Pancreas (tissue), 10 donors: ENCODE results near the gene UBE2S. TPM values are rescaled to one million over a fixed set of nuclear protein-coding genes. Genes with fewer than 3 reads are reported as not detected.

Experiments
- ATAC-seq, 4 donors: fragments of 200-7000 bp; cut with Tn5 transposase; one replicate each; pipeline versions ENCODE4 v1.8.0 to v1.9.1; 2020; ENCODE audit warnings: mild to moderate bottlenecking in 4 of 4, moderate library complexity in 4 of 4
- DNase-seq, 6 donors: peaks; one replicate each; pipeline ENCODE4 v3.0.0-alpha.2; 2020
- FAIRE-seq: peaks from 2 replicates; lab custom pipeline; 2012; peaks lifted over from hg19 to GRCh38; lab: Jason Lieb, UNC
- H3K27ac ChIP-seq, 4 donors: fragments of 200-600 bp; sonication (generic); 1 replicate in 3 of 4; 2 replicates in 1 of 4; pipeline versions ENCODE4 v1.5.0 to v1.8.0; 2020
- H3K27me3 ChIP-seq, 4 donors: fragments of 200-600 bp; one replicate each; pipeline ENCODE4 v1.8.0; 2021
- H3K36me3 ChIP-seq, 3 donors: fragments of 200-600 bp; sonication (generic) in 1 of 3; one replicate each; pipeline versions ENCODE4 v1.5.0 to v1.8.0; 2020 to 2021
- H3K4me1 ChIP-seq, 3 donors: fragments of 200-600 bp; one replicate each; pipeline ENCODE4 v1.8.0; 2021
- H3K4me3 ChIP-seq, 4 donors: fragments of 200-600 bp; sonication (generic) in 2 of 4; one replicate each; pipeline versions ENCODE4 v1.5.0 to v1.8.0; 2020 to 2021
- H3K9me3 ChIP-seq, 4 donors: fragments of 200-600 bp; one replicate each; pipeline ENCODE4 v1.8.0; 2021
- WGBS, 2 donors: extraction: QIAGEN DNeasy Blood & Tissue Kit; methylation state at CpG; one replicate each; pipeline ENCODE4 v1.1.7; 2013; 5-methylcytosine and 5-hydroxymethylcytosine counted together
- intact Hi-C, 3 donors: fragments of 100-400 bp; cut with DNase I; formaldehyde crosslinking; loops; one replicate each; pipeline versions ENCODE4 v1.11.1 to v1.14.2; 2022
- polyA plus RNA-seq, 2 donors: library from polyadenylated mRNA; stranded (reverse); fragments of 200-250 nt; gene quantifications; one replicate each; pipeline ENCODE4 v1.2.3, GENCODE V29; 2013
- total RNA-seq, 6 donors: library from RNA; stranded (reverse); fragmentation: NEBNext Ultra II Directional in 4 of 6; extraction: Animal tissue kit (Norgen Biotek cat#: 25700) in 4 of 6; gene quantifications; one replicate each; pipeline versions ENCODE4 v1.2.1 to v1.2.4, GENCODE V29; 2021 to 2023
- TF ChIP-seq, protein P1 (sequence below), 4 donors: fragments of 200-600 bp; sonication (generic) in 3 of 4; IDR thresholded peaks; one replicate each; pipeline versions ENCODE4 v1.5.0 to v1.8.0; 2021; ENCODE audit warnings: antibody characterized with exemption in 4 of 4
- donor health status: healthy with polysubstance abuse.
- donor health status: DM: no; HTN: no; CAD: no; lungs with moderate emphysema.
- donor health status: DM: no; HTN: no; CAD: no.
- donor health status: control.
- donor health status: control.
- donor health status: Bipolar disorder and iron deficiency.
- donor health status: DM: yes; HTN: yes; CAD: no.
- donor health status: DM: no; HTN: no; CAD: no.
- donor health status: DM: no; HTN: no; CAD: no.
- donor health status: DM: yes; HTN: yes; CAD: no.

UBE2S gene
- total and polyA plus RNA-seq, 8 donors = 2.0 to 7.3 (median 4.4) TPM

- WGBS, 2 donors = 79% methylated on average over 11 of the region's 11 CpGs
- no peak overlapping the region for H3K4me3 ChIP-seq
- no peaks in the 10 kb centered on the region for H3K9me3 ChIP-seq
- H3K4me1 ChIP-seq = peaks cover 0 to 6% (median 0%) of the 10 kb centered on the region in 3 donors
- DNase-seq (no peak), ATAC-seq (no peak), FAIRE-seq (no peak)
- TF ChIP-seq, protein P1, sequence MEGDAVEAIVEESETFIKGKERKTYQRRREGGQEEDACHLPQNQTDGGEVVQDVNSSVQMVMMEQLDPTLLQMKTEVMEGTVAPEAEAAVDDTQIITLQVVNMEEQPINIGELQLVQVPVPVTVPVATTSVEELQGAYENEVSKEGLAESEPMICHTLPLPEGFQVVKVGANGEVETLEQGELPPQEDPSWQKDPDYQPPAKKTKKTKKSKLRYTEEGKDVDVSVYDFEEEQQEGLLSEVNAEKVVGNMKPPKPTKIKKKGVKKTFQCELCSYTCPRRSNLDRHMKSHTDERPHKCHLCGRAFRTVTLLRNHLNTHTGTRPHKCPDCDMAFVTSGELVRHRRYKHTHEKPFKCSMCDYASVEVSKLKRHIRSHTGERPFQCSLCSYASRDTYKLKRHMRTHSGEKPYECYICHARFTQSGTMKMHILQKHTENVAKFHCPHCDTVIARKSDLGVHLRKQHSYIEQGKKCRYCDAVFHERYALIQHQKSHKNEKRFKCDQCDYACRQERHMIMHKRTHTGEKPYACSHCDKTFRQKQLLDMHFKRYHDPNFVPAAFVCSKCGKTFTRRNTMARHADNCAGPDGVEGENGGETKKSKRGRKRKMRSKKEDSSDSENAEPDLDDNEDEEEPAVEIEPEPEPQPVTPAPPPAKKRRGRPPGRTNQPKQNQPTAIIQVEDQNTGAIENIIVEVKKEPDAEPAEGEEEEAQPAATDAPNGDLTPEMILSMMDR (IDR thresholded peaks at IDR 0.05) = no peak
- no peaks in the 10 kb centered on the region for H3K36me3 ChIP-seq
- intact Hi-C loops = loop anchor here in 1 of 3 donors (10.0 kb wide), 1 partner anchor 74 kb away; no protein-coding TSS in a partner anchor
- no peak overlapping the region for H3K27ac ChIP-seq
- no peaks in the 10 kb centered on the region for H3K27me3 ChIP-seq
Measured at GRCh38 chr19:55379174-55379573, 28.4 kb downstream of the UBE2S start.

DNA sequence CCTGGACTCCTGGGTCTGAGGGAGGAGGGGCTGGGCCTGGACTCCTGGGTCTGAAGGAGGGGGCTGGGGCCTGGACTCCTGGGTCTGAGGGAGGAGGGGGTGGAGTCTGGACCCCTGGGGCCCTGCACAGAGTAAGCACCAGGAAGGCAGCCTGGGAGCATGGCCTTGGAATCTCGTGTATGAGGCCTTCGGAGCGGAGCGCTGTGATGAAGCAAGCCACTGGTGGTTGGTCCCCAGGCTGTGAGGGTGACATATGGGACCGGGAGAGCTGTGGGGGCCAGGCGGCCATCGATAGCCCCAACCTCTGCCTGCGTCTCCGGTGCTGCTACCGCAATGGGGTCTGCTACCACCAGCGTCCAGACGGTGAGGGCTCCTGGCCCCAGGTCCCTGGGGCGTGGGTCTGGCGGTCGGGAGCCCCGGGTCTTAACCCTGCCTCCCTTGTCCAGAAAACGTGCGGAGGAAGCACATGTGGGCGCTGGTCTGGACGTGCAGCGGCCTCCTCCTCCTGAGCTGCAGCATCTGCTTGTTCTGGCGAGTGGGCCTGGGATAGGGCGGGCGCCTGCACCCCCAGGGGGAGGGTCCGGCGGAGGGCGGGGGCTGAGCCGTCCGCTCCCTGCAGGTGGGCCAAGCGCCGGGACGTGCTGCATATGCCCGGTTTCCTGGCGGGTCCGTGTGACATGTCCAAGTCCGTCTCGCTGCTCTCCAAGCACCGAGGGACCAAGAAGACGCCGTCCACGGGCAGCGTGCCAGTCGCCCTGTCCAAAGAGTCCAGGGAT, 30.0 kb downstream of the UBE2S start:
- H3K9me3 ChIP-seq = no peaks in the 10 kb centered on the region
- H3K27me3 ChIP-seq = no peaks in the 10 kb centered on the region
- WGBS, 2 donors = 24 to 30% methylated on average over 35 to 43 of the region's 43 CpGs
- ATAC-seq = peak in 1 of 4 donors; percentile 4
- intact Hi-C loops = loop anchor here in 1 of 3 donors (10.0 kb wide), 1 partner anchor 73 kb away; no protein-coding TSS in a partner anchor
- DNase-seq = peak in 1 of 6 donors; percentile 81
- H3K4me1 ChIP-seq = no peaks in the 10 kb centered on the region
- H3K36me3 ChIP-seq = no peaks in the 10 kb centered on the region
- no peak overlapping the region for H3K27ac ChIP-seq
- no peak for FAIRE-seq
- H3K4me3 ChIP-seq = no peak overlapping the region
- TF ChIP-seq, protein P1 (IDR thresholded peaks at IDR 0.05) = no peak

DNA sequence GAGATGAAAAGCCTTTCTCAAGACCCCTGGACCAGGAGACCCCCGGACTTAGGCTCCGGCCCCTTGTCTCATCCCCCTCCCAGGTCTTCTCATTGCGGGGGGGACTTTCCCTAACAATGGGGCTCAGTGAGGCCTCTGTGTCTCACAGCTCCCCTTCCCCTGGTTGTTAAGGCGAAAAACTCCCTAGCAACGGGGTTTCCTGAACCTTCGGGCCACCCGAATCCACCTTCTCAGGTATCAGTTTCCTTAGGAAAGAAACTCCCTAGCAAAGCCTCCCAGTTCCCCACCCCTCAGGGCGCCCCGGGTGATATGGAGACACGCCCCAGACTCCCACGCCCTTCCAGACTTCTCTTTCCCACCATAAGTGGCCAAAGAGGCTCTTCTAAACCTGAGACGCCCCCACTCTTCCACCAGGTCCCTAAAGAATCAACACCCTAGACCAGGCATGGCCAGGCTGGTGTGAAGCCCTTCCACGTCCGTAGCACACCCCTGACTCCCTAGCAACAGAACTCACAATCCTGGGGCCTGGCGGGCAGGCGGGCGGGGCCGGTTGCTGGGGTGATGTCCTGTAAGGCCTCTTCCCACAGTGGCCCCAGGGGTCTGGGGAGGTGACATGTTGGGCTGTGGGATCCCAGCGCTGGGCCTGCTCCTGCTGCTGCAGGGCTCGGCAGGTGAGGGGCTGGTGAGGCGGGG, 31.2 kb downstream of the UBE2S start, which contains the start of gene TMEM190:
Gene TMEM190 (plus strand): TSS at position 586 of the 693 bp plus-strand sequence. CDS start 28 bp downstream, at position 614.
- H3K27ac ChIP-seq = no peak within 1 kb of the TSS
- TF ChIP-seq, protein P1 (IDR thresholded peaks at IDR 0.05) = no peak
- H3K4me3 ChIP-seq = no peak within 1 kb of the TSS
- H3K4me1 ChIP-seq = no peaks in the 10 kb centered on the region
- no peaks in the 10 kb centered on the region for H3K9me3 ChIP-seq
- ATAC-seq (peak in 3 of 4 donors; percentile 7 to 36 (median 24)), FAIRE-seq (no peak), DNase-seq (peak in 1 of 6 donors; percentile 77)
- H3K27me3 ChIP-seq = peaks cover 0 to 7% (median under 1%) of the 10 kb centered on the region in 4 donors
- H3K36me3 ChIP-seq = no peaks in the 10 kb centered on the region
- intact Hi-C loops = loop anchor here in 1 of 3 donors (10.0 kb wide), 1 partner anchor 72 kb away; no protein-coding TSS in a partner anchor
- 22 to 34% methylated on average over 21 of the region's 21 CpGs for WGBS, 2 donors

- H3K9me3 ChIP-seq = no peaks in the 10 kb centered on the region
- H3K4me1 ChIP-seq = peaks cover 0 to under 1% (median 0%) of the 10 kb centered on the region in 3 donors
- no peak overlapping the region for H3K27ac ChIP-seq
- WGBS, 2 donors = 5 to 6% methylated on average over 28 to 31 of the region's 31 CpGs
- no peak overlapping the region for H3K4me3 ChIP-seq
- H3K36me3 ChIP-seq = no peaks in the 10 kb centered on the region
- peaks cover 0 to 16% (median 2%) of the 10 kb centered on the region in 4 donors for H3K27me3 ChIP-seq
- FAIRE-seq (no peak), DNase-seq (peak in 1 of 6 donors; percentile 67), ATAC-seq (peak in 2 of 4 donors; percentile 26 to 27)
- TF ChIP-seq, protein P1 (IDR thresholded peaks at IDR 0.05) = no peak
- intact Hi-C loops = loop anchor here in 1 of 3 donors (10.0 kb wide), 1 partner anchor 69 kb away; no protein-coding TSS in a partner anchor
Measured at GRCh38 chr19:55373993-55374757, 33.4 kb downstream of the UBE2S start.
